ENCODE data around the gene PCNP.
"Not testable (repeated sequence)": the region's sequence is repeated elsewhere in the genome, so short reads cannot be mapped to it uniquely, and the experiment has no call there.

PCNP gene

DNA sequence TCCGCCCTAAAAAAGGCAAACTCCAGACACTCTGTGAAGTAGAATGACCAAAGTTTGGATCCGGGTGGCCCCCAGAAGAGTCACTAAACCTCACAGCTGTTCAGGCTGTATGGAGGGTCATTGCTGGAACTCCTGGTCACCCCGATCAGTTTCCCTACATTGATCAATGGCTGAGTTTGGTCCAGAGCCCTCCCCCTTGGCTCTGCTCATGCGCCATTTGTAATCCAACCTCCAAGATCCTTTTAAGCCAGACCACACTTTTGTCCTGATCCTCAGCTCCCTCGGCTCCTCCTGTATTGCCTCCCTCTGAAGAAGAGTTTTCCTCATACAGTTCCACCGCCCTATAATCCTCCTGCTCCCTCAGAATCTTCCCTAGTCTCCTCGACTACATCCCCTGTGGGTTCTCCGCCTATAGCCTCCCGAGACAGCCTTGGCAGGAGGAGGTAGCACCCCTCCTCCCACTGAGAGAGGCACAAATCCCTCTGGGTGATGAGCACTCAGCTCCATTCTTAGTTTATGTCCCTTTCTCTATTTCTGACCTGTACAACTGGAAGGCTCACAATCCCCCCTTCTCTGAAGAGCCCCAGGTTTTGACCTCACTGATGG is 60.7 kb downstream of the PCNP start:
- DNase-seq: no peak

DNA sequence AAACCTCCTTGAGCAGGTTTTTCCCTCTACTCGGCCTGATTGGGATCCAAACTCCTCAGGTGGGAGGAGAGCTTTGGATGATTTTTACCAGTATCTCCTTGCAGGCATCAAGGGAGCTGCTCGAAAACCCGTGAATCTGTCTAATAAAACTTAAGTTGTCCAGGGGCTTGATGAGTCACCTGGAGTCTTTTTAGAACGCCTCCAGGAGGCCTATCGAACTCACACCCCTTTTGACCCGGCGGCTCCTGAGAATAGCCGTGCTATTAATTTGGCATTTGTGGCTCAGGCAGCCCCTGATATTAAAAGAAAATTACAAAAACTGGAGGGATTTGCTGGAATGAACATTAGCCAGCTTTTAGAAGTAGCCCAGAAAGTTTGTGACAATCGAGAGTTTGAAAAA is 61.4 kb downstream of the PCNP start:
- DNase-seq: no peak

DNA sequence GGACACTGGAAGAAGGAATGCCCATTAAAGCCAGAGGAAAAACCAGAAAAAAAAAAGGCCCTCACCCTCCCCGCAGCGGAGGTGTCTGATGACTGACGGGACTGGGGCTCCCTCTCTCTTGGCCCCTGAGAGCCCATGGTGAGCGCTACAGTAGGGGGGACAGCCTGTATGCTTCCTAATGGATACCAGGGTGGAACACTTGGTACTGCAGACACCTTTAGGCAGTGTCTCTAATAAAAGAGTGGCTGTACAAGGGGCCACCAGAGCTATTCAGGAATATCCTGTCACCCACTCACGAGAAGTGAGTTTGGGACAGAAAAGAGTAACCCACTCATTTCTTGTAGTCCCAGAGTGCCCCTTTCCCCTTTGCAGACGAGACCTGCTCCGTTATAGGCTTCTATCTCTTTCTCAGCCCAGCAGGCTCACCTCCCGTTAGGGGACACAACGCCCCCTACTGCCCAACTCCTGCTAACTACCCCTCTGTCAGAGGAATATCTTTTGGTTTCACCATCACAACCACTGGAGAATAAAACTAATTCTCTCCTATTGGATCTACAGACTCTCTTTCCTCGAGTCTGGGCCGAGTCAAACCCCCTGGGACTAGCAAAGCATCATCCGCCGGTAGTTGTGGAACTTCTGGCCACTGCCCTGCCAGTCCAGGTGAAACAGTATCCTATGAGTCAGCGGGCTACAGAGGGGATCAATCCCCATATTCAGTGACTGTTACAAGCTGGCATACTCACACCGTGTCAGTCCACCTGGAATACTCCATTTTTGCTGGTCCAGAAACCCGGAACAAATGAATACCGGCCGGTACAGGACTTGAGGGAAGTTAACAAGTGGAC is 62.2 kb downstream of the PCNP start:
- peak; percentile 4 for DNase-seq

DNA sequence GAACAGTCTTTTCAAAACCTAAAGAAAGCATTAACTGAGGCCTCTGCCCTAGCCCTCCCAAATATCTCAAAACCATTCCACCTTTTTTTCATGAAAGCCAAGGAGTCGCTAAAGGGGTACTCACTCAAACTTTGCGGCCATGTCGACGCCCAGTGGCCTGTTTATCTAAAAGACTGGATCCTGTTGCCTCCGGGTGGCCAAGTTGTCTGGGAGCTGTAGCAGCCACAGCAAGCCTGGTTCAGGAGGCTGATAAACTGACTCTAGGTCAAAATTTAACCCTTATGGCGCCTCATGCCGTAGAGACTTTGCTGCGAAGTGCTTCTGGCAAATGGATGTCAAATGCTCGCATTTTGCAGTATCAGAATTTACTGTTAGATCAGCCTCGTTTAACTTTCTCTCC is 63.5 kb downstream of the PCNP start:
- no peak for DNase-seq

DNA sequence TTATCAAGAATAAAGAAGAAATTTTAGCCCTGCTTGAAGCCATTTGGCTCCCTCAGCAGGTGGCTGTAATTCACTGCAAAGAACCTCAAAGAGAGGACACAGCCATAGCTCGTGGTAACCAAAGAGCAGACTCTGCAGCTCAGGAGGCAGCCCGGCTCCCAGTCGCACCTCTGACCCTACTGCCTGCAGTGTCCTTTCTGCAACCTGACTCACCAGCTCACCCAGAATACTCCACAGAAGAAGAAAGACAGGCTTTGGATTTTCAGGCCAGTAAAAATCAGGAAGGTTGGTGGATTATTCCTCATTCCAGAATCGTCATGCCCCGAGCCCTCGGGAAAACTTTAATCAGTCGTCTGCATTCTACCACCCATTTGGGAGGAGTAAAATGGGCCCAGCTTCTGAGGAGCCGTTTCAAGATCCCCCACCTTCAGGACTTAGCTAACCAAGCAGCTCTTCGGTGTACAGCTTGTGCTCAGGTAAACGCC is 64.3 kb downstream of the PCNP start:
- DNase-seq: no peak

DNA sequence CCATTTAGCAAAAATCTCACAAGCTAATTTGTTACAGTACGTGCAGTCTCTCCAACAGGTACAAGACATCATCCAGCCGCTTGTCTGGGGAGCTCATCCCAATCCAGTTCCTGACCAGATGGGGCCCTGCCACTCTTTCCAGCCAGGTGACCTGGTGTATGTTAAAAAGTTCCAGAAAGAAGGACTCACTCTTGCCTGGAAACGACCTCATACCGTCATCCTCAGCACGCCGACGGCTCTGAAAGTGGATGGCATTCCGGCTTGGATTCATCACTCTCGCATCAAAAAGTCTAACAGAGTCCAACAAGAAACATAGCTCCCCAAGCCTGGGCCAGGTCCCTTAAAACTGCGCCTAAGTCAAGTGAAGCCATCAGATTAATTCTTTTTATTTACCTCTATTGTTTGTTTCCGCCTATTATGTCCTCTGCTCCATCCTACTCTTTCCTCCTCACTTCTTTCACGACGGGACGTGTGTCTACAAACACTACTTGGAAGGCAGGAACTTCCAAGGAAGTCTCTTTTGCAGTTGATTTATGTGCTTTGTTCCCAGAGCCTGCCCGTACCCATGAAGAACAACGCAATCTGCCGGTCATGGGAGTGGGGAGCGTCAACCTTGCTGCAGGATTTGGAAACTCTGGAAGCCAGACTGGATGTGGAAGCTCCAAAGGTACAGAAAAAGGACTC is 65.4 kb downstream of the PCNP start:
- DNase-seq: no peak

DNA sequence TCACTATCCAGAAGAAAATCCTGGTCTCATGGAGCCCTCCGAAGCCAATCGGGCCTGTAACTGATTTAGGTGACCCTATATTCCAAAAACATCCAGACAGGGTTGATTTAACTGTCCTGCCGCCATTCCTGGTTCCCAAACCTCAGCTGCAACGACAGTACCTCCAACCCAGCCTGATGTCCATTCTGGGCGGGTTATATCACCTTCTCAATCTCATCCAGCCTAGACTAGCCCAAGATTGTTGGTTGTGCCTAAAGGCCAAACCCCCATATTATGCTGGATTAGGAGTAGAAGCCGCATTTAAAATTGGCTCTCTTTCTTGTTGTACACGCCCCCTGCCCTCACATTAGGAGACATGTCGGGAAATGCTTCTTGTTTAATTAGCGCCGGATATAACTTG is 66.3 kb downstream of the PCNP start:
- no peak for DNase-seq

DNA sequence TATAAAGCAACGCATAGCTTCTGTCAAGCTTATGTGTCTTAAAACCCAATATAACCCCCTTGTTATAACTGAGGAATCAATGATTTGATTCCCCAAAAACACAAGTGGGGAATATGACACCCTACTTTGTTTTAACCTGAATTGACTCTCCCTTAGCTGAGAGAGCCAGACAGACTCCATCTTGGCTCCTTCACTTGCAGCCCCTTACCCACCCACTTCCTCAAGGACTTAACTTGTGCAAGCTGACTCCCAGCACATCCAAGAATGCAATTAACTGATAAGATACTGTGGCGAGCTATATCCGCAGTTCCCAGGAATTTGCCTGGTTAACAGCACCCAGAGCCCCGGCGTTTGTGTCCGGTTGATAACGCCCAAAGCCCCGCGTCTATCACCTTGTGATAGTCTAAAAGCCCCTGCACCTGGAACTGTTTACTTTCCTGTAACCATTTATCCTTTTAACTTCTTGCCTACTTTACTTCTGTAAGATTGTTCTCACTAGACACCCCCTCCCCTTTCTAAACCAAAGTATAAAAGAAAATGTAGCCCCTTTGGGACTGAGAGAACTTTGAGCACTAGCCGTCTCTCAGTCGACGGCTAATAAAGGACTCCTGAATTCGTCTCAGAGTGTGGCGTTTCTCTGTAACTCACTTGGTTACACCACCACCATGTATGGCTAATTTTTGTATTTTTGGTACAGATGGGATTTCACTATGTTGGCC is 67.6 kb downstream of the PCNP start:
- not testable (repeated sequence) for DNase-seq

DNA sequence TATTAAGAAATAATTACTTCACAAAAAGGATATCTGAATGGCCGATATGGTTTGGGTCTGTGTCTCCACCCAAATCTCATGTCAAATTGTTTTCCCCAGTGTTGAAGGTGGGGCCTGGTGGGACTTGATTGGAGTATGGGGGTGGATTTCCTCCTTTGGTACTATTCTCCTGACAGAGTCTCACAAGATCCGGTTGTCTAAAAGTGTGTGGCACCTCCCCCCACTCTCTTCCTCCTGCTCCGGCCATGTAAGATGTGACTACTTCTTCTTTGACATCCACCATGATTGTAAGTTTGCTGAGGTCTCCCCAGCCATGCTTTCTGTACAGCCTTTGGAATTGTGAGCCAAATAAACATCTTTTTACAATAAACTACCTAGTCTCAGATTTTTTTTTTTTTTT is 68.5 kb downstream of the PCNP start:
- DNase-seq: no peak

DNA sequence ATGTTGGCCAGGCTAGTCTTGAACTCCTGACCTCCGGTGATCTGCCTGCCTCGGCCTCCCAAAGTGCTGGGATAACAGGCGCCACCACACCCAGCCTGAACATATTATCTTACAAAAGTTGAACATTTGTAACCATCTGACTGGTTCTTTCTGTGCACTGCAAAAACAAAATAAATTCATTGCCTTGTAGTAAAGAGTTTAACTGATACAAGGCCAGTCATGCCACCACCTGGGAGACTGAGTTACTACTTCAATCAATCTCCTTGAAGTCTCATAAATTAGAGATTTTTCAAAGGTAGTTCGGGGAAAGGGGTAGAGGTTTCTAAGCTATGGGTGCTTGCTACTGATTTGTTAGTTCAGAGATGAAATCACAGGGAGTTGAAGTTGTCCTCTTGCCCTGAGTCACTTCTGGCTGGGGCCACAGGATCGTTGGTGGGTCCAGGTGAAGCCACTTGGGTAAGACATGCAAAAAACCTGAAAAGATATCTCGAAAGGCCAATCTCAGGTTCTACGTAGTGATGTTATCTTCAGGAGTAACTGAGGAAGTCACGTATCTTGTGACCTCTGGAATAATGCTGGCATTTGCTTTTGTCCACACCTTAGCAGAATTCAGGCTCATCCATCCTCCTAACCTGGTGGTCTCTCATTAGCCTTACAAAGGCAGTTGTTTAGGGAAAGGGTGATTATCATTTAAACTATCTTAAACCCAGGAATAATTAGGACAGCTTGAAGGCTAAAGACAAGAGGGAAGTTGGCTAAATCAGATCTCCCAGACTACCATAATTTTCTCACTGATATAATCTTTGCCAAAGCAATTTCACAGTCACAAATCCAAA is 69.2 kb downstream of the PCNP start:
- DNase-seq: no peak

Measured in DMS 273 treated with DMSO at 0.1 percent for 48 hours (cell line).